ENCODE data around the gene VPS51. TPM values are rescaled to one million over a fixed set of nuclear protein-coding genes. Genes with fewer than 3 reads are reported as not detected.
A peak's percentile ranks its signal among the peaks of the same experiment; 100 is the strongest.

The VPS51 gene
- total and polyA plus RNA-seq, 2 of the 13 experiments (the other 11 are each of a cell fraction or from before 2014, with no cell fraction given): 76.3 to 90.6 TPM

DNA sequence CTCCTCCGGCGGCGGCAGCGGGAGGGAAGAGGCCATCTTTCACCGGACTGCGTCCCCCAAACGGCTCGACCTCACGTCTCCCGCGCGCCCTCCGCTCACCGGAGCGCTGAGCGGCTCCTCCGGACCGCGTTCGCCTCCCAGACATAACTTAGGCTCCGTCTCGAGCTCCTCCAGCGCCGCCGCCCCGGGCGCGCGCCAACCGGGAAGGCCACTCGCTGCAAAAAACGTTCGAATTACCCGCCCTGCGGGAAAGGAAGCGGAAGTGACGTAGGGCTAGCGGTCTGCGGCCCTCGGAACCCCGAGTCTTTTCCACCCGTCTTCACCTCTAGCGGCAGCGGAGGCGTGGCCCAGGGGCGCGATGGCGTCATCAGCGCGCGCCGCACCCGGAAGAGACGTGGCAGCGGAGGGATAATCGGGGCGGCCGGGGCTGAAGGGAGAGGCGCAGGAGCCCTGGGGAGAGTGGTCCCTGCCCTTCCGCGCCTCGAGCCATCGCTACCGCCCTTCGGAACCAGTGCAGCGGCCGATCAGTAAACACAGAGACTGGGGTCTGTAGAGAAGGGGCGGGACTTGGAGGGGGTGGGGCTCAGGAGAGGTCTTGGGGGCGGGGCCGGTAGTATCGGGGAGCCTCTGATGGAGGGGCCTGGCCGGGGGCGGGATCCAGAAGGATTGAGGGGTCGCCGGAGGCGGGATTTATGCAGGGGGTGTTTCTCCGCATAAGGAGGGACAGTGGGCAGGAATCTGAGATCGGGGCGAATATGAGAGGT, 12.0 kb upstream of the VPS51 start, which contains the start of the genes CDCA5 and ZFPL1 (continued):
- no peak for TF ChIP-seq MLXIP (CRISPR knock-in tag; IDR thresholded peaks at IDR 0.05; ENCODE audit: borderline replicate concordance)
- TF ChIP-seq PRPF4 (IDR thresholded peaks at IDR 0.05; ENCODE audit: low read depth, low read length, poor library complexity, severe bottlenecking): no peak
- no peak for TF ChIP-seq MED8 (CRISPR knock-in tag; IDR thresholded peaks at IDR 0.05; ENCODE audit: insufficient replicate concordance)
- peak; percentile 87 for TF ChIP-seq SPEN (CRISPR knock-in tag; IDR thresholded peaks at IDR 0.05; ENCODE audit: low read depth)
- TF ChIP-seq CREM (IDR thresholded peaks at IDR 0.05): peak; percentile 98
- peak; percentile 90 for TF ChIP-seq CREM (CRISPR knock-in tag; IDR thresholded peaks at IDR 0.05)
- peak; percentile 8; the same call in 1 of the 2 replicates for TF ChIP-seq HOXA5 (CRISPR knock-in tag; IDR thresholded peaks at IDR 0.05)
- peak; percentile 76; the same call in 1 of the 2 replicates for TF ChIP-seq ZNF670 (CRISPR knock-in tag; IDR thresholded peaks at IDR 0.05; ENCODE audit: borderline replicate concordance)
- no peak for TF ChIP-seq PITX1 (CRISPR knock-in tag; IDR thresholded peaks at IDR 0.05)
- TF ChIP-seq ZNF891 (CRISPR knock-in tag; IDR thresholded peaks at IDR 0.05): peak; percentile 1; the same call in 1 of the 2 replicates
- TF ChIP-seq, protein P1, sequence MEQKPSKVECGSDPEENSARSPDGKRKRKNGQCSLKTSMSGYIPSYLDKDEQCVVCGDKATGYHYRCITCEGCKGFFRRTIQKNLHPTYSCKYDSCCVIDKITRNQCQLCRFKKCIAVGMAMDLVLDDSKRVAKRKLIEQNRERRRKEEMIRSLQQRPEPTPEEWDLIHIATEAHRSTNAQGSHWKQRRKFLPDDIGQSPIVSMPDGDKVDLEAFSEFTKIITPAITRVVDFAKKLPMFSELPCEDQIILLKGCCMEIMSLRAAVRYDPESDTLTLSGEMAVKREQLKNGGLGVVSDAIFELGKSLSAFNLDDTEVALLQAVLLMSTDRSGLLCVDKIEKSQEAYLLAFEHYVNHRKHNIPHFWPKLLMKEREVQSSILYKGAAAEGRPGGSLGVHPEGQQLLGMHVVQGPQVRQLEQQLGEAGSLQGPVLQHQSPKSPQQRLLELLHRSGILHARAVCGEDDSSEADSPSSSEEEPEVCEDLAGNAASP (CRISPR knock-in tag; IDR thresholded peaks at IDR 0.05; ENCODE audit: borderline replicate concordance): peak; percentile 60
- TF ChIP-seq, protein P2, sequence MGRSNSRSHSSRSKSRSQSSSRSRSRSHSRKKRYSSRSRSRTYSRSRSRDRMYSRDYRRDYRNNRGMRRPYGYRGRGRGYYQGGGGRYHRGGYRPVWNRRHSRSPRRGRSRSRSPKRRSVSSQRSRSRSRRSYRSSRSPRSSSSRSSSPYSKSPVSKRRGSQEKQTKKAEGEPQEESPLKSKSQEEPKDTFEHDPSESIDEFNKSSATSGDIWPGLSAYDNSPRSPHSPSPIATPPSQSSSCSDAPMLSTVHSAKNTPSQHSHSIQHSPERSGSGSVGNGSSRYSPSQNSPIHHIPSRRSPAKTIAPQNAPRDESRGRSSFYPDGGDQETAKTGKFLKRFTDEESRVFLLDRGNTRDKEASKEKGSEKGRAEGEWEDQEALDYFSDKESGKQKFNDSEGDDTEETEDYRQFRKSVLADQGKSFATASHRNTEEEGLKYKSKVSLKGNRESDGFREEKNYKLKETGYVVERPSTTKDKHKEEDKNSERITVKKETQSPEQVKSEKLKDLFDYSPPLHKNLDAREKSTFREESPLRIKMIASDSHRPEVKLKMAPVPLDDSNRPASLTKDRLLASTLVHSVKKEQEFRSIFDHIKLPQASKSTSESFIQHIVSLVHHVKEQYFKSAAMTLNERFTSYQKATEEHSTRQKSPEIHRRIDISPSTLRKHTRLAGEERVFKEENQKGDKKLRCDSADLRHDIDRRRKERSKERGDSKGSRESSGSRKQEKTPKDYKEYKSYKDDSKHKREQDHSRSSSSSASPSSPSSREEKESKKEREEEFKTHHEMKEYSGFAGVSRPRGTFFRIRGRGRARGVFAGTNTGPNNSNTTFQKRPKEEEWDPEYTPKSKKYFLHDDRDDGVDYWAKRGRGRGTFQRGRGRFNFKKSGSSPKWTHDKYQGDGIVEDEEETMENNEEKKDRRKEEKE (IDR thresholded peaks at IDR 0.05): no peak
- peak; percentile 92 for TF ChIP-seq ZNF574 (CRISPR knock-in tag; IDR thresholded peaks at IDR 0.05)
- TF ChIP-seq ZNF567 (CRISPR knock-in tag; IDR thresholded peaks at IDR 0.05; ENCODE audit: borderline replicate concordance): peak; percentile 81; the same call in 1 of the 2 replicates
- peak; percentile 81; the same call in 1 of the 2 replicates for TF ChIP-seq ZNF614 (CRISPR knock-in tag; IDR thresholded peaks at IDR 0.05; ENCODE audit: borderline replicate concordance)
- no peak; the same call in 1 of the 2 replicates for TF ChIP-seq ZNF839 (CRISPR knock-in tag; IDR thresholded peaks at IDR 0.05; ENCODE audit: borderline replicate concordance)
- peak; percentile 96 for TF ChIP-seq ARID2 (CRISPR knock-in tag; IDR thresholded peaks at IDR 0.05; ENCODE audit: borderline replicate concordance)
- peak; percentile 57; the same call in 1 of the 2 replicates for TF ChIP-seq ZNF143 (CRISPR knock-in tag; IDR thresholded peaks at IDR 0.05)
- peak; percentile 89 for TF ChIP-seq ZFX (CRISPR knock-in tag; IDR thresholded peaks at IDR 0.05; ENCODE audit: low read depth)
